ENCODE measurements around the gene GPRIN2.

Gene GPRIN2

GRCh38 chr10:46560381-46560780, 3.9 kb upstream of the GPRIN2 start:
- H2BK15ac ChIP-seq (ENCODE audit: low read length) = no peak overlapping the region
- no peaks in the 10 kb centered on the region for H3K79me1 ChIP-seq (ENCODE audit: low read depth, low read length)
- no peak for DNase-seq (ENCODE audit: low spot score)
- no peak overlapping the region for H3K4me3 ChIP-seq (ENCODE audit: low read length in 2 of 2)
- H3K23ac ChIP-seq (ENCODE audit: low read depth, low read length, poor library complexity) = no peak overlapping the region
- no peak overlapping the region for H3K14ac ChIP-seq (ENCODE audit: low read length)
- H3K9ac ChIP-seq (ENCODE audit: low read depth, low read length, poor library complexity) = no peak overlapping the region
- no peaks in the 10 kb centered on the region for H3K36me3 ChIP-seq (replicated peaks in 1 of 2; ENCODE audit: control insufficient read depth in 2 of 2, insufficient read depth in 2 of 2, low read length in 2 of 2)
- no peak overlapping the region for H3K27ac ChIP-seq (replicated peaks; ENCODE audit: low read length)
- no peak overlapping the region for H2BK120ac ChIP-seq (ENCODE audit: low read depth, low read length)
- no peak overlapping the region for H3K4me2 ChIP-seq (ENCODE audit: insufficient read depth, low read length, poor library complexity, severe bottlenecking)
- no peak overlapping the region for H2BK12ac ChIP-seq (ENCODE audit: low read length)
- H2BK5ac ChIP-seq (ENCODE audit: low read length) = no peak overlapping the region
- peaks cover 0 to 52% (median 12%) of the 10 kb centered on the region in 3 experiments for H3K27me3 ChIP-seq (ENCODE audit: control insufficient read depth in 3 of 3, insufficient read depth in 3 of 3, low read depth in 1 of 3, low read length in 3 of 3)
- no peak overlapping the region for H4K91ac ChIP-seq (ENCODE audit: low read depth, low read length, poor library complexity)
- WGBS, 2 donors (ENCODE audit: extremely low coverage in 2 of 2, insufficient read length in 2 of 2, insufficient replicate concordance in 1 of 2) = no CpG with 5 or more reads among the region's 5 CpGs
- H3K9me3 ChIP-seq (replicated peaks in 1 of 2; ENCODE audit: control insufficient read depth in 2 of 2, insufficient read depth in 1 of 2, low read depth in 1 of 2, low read length in 2 of 2) = peaks cover 0 to 4% of the 10 kb centered on the region in 2 donors
- H3K18ac ChIP-seq (ENCODE audit: low read length) = peak overlapping the region; percentile 20
- no peak overlapping the region for H4K8ac ChIP-seq (ENCODE audit: low read depth, low read length)
- peaks cover 2 to 10% of the 10 kb centered on the region in 2 donors for H3K4me1 ChIP-seq (ENCODE audit: control insufficient read depth in 2 of 2, insufficient read depth in 1 of 2, low read depth in 1 of 2, low read length in 2 of 2)
- H2AK5ac ChIP-seq (ENCODE audit: low read depth, low read length) = peak overlapping the region; percentile 5
- no peak overlapping the region for H2AFZ ChIP-seq (ENCODE audit: low read length)
- H3K4ac ChIP-seq (ENCODE audit: low read length) = no peak overlapping the region

- H3K27me3 ChIP-seq (ENCODE audit: control insufficient read depth in 3 of 3, insufficient read depth in 3 of 3, low read depth in 1 of 3, low read length in 3 of 3) = peaks cover 0 to 63% (median 14%) of the 10 kb centered on the region in 3 experiments
These were observed 2.8 kb upstream of the GPRIN2 start for GRCh38 chr10:46559231-46559671.

GRCh38 chr10:46558392-46559185, 2.1 kb upstream of the GPRIN2 start:
- Histone ChIP-seq H3K9ac (ENCODE audit: low read depth, low read length, poor library complexity) (no peak overlapping the region), H3K14ac (ENCODE audit: low read length) (no peak overlapping the region), H2AK5ac (ENCODE audit: low read depth, low read length) (peak overlapping the region; percentile 90), H3K36me3 (replicated peaks in 1 of 2; ENCODE audit: control insufficient read depth in 2 of 2, insufficient read depth in 2 of 2, low read length in 2 of 2) (no peaks in the 10 kb centered on the region), H2BK15ac (ENCODE audit: low read length) (peak overlapping the region; percentile 90), H4K91ac (ENCODE audit: low read depth, low read length, poor library complexity) (no peak overlapping the region), H4K8ac (ENCODE audit: low read depth, low read length) (no peak overlapping the region), H3K4ac (ENCODE audit: low read length) (no peak overlapping the region), H3K23ac (ENCODE audit: low read depth, low read length, poor library complexity) (peak overlapping the region; percentile 0), H2BK5ac (ENCODE audit: low read length) (no peak overlapping the region), H2BK12ac (ENCODE audit: low read length) (no peak overlapping the region), H3K4me3 (ENCODE audit: low read length in 2 of 2) (no peak overlapping the region), H2BK120ac (ENCODE audit: low read depth, low read length) (peak overlapping the region; percentile 0), H3K27me3 (ENCODE audit: control insufficient read depth in 3 of 3, insufficient read depth in 3 of 3, low read depth in 1 of 3, low read length in 3 of 3) (peaks cover 0 to 69% (median 14%) of the 10 kb centered on the region in 3 experiments), H3K27ac (replicated peaks; ENCODE audit: low read length) (no peak overlapping the region), H3K9me3 (replicated peaks in 1 of 2; ENCODE audit: control insufficient read depth in 2 of 2, insufficient read depth in 1 of 2, low read depth in 1 of 2, low read length in 2 of 2) (peaks cover 0 to 4% of the 10 kb centered on the region in 2 donors), H3K4me2 (ENCODE audit: insufficient read depth, low read length, poor library complexity, severe bottlenecking) (no peak overlapping the region), H3K18ac (ENCODE audit: low read length) (peak overlapping the region; percentile 4), H3K4me1 (ENCODE audit: control insufficient read depth in 2 of 2, insufficient read depth in 1 of 2, low read depth in 1 of 2, low read length in 2 of 2) (peaks cover 2 to 13% of the 10 kb centered on the region in 2 donors), H3K79me1 (ENCODE audit: low read depth, low read length) (no peaks in the 10 kb centered on the region), H2AFZ (ENCODE audit: low read length) (no peak overlapping the region)
- WGBS, 2 donors (ENCODE audit: extremely low coverage in 2 of 2, insufficient read length in 2 of 2, insufficient replicate concordance in 1 of 2) = no CpG with 5 or more reads among the region's 9 CpGs
- no peak for DNase-seq (ENCODE audit: low spot score)

More at GRCh38 chr10:46559231-46559671, 2.8 kb upstream of the GPRIN2 start:
- no peak overlapping the region for H2AK5ac ChIP-seq (ENCODE audit: low read depth, low read length)
- no peak overlapping the region for H2BK15ac ChIP-seq (ENCODE audit: low read length)
- no peak overlapping the region for H3K27ac ChIP-seq (replicated peaks; ENCODE audit: low read length)
- peaks cover 2 to 13% of the 10 kb centered on the region in 2 donors for H3K4me1 ChIP-seq (ENCODE audit: control insufficient read depth in 2 of 2, insufficient read depth in 1 of 2, low read depth in 1 of 2, low read length in 2 of 2)
- peaks cover 0 to 4% of the 10 kb centered on the region in 2 donors for H3K9me3 ChIP-seq (replicated peaks in 1 of 2; ENCODE audit: control insufficient read depth in 2 of 2, insufficient read depth in 1 of 2, low read depth in 1 of 2, low read length in 2 of 2)
- no peak overlapping the region for H2AFZ ChIP-seq (ENCODE audit: low read length)
- no peak overlapping the region for H4K91ac ChIP-seq (ENCODE audit: low read depth, low read length, poor library complexity)
- H2BK5ac ChIP-seq (ENCODE audit: low read length) = no peak overlapping the region
- no peak overlapping the region for H3K4me3 ChIP-seq (ENCODE audit: low read length in 2 of 2)
- H3K79me1 ChIP-seq (ENCODE audit: low read depth, low read length) = no peaks in the 10 kb centered on the region
- H2BK12ac ChIP-seq (ENCODE audit: low read length) = no peak overlapping the region
- no peak overlapping the region for H3K18ac ChIP-seq (ENCODE audit: low read length)
- no peaks in the 10 kb centered on the region for H3K36me3 ChIP-seq (replicated peaks in 1 of 2; ENCODE audit: control insufficient read depth in 2 of 2, insufficient read depth in 2 of 2, low read length in 2 of 2)
- H3K4me2 ChIP-seq (ENCODE audit: insufficient read depth, low read length, poor library complexity, severe bottlenecking) = no peak overlapping the region
- H3K14ac ChIP-seq (ENCODE audit: low read length) = no peak overlapping the region
- WGBS, 2 donors (ENCODE audit: extremely low coverage in 2 of 2, insufficient read length in 2 of 2, insufficient replicate concordance in 1 of 2) = no CpG with 5 or more reads among the region's 5 CpGs
- no peak overlapping the region for H4K8ac ChIP-seq (ENCODE audit: low read depth, low read length)
- DNase-seq (ENCODE audit: low spot score) = no peak
- H2BK120ac ChIP-seq (ENCODE audit: low read depth, low read length) = no peak overlapping the region
- H3K4ac ChIP-seq (ENCODE audit: low read length) = no peak overlapping the region
- H3K9ac ChIP-seq (ENCODE audit: low read depth, low read length, poor library complexity) = no peak overlapping the region
- no peak overlapping the region for H3K23ac ChIP-seq (ENCODE audit: low read depth, low read length, poor library complexity)

GRCh38 chr10:46558122-46558391, 1.6 kb upstream of the GPRIN2 start:
- Histone ChIP-seq H3K9ac (ENCODE audit: low read depth, low read length, poor library complexity) (no peak overlapping the region), H3K14ac (ENCODE audit: low read length) (no peak overlapping the region), H3K4me1 (ENCODE audit: control insufficient read depth in 2 of 2, insufficient read depth in 1 of 2, low read depth in 1 of 2, low read length in 2 of 2) (peaks cover 2 to 13% of the 10 kb centered on the region in 2 donors), H3K18ac (ENCODE audit: low read length) (peak overlapping the region; percentile 4), H2AFZ (ENCODE audit: low read length) (no peak overlapping the region), H3K27me3 (ENCODE audit: control insufficient read depth in 3 of 3, insufficient read depth in 3 of 3, low read depth in 1 of 3, low read length in 3 of 3) (peaks cover 0 to 74% (median 14%) of the 10 kb centered on the region in 3 experiments), H2BK120ac (ENCODE audit: low read depth, low read length) (no peak overlapping the region), H3K4me2 (ENCODE audit: insufficient read depth, low read length, poor library complexity, severe bottlenecking) (no peak overlapping the region), H3K36me3 (replicated peaks in 1 of 2; ENCODE audit: control insufficient read depth in 2 of 2, insufficient read depth in 2 of 2, low read length in 2 of 2) (no peaks in the 10 kb centered on the region), H2BK12ac (ENCODE audit: low read length) (no peak overlapping the region), H3K27ac (replicated peaks; ENCODE audit: low read length) (no peak overlapping the region), H3K4ac (ENCODE audit: low read length) (no peak overlapping the region), H2BK15ac (ENCODE audit: low read length) (peak overlapping the region; percentile 90), H3K4me3 (ENCODE audit: low read length in 2 of 2) (no peak overlapping the region), H4K8ac (ENCODE audit: low read depth, low read length) (no peak overlapping the region), H3K23ac (ENCODE audit: low read depth, low read length, poor library complexity) (no peak overlapping the region), H2BK5ac (ENCODE audit: low read length) (no peak overlapping the region), H2AK5ac (ENCODE audit: low read depth, low read length) (peak overlapping the region; percentile 90), H3K79me1 (ENCODE audit: low read depth, low read length) (no peaks in the 10 kb centered on the region), H3K9me3 (replicated peaks in 1 of 2; ENCODE audit: control insufficient read depth in 2 of 2, insufficient read depth in 1 of 2, low read depth in 1 of 2, low read length in 2 of 2) (peaks cover 0 to 4% of the 10 kb centered on the region in 2 donors), H4K91ac (ENCODE audit: low read depth, low read length, poor library complexity) (no peak overlapping the region)
- no CpG with 5 or more reads among the region's 1 CpG for whole genome bisulfite sequencing, 2 donors (ENCODE audit: extremely low coverage in 2 of 2, insufficient read length in 2 of 2, insufficient replicate concordance in 1 of 2)
- DNase-seq (ENCODE audit: low spot score) = no peak
